Stimulated activated memory B cell treated with anti-CD40 and anti-IgM and Interleukin-4, amounts not matched to agents 10 μg/mL and 1 μg/mL and 100 μg/mL, for 72 hours (primary cell): ENCODE measurements around the gene STX11.

Experiments
- ATAC-seq: fragments of 150-1000 bp; cut with Tn5 transposase; 2 replicates; pipeline ENCODE4 v1.10.0; 2021
- H3K27ac Mint-ChIP-seq: one replicate; pipeline ENCODE4 v1.8.0; 2022; ENCODE audit warnings: mild to moderate bottlenecking, mixed read lengths
- H3K27me3 Mint-ChIP-seq: one replicate; pipeline ENCODE4 v1.8.0; 2022; ENCODE audit warnings: mixed read lengths
- H3K36me3 Mint-ChIP-seq: one replicate; pipeline ENCODE4 v1.8.0; 2022; ENCODE audit warnings: mixed read lengths
- H3K4me1 Mint-ChIP-seq: one replicate; pipeline ENCODE4 v1.8.0; 2022; ENCODE audit warnings: mixed read lengths
- H3K4me3 Mint-ChIP-seq: one replicate; pipeline ENCODE4 v1.8.0; 2022; ENCODE audit warnings: mild to moderate bottlenecking, moderate library complexity, mixed read lengths
- H3K9me3 Mint-ChIP-seq: one replicate; pipeline ENCODE4 v1.8.0; 2022; ENCODE audit warnings: mixed read lengths

Gene STX11

DNA sequence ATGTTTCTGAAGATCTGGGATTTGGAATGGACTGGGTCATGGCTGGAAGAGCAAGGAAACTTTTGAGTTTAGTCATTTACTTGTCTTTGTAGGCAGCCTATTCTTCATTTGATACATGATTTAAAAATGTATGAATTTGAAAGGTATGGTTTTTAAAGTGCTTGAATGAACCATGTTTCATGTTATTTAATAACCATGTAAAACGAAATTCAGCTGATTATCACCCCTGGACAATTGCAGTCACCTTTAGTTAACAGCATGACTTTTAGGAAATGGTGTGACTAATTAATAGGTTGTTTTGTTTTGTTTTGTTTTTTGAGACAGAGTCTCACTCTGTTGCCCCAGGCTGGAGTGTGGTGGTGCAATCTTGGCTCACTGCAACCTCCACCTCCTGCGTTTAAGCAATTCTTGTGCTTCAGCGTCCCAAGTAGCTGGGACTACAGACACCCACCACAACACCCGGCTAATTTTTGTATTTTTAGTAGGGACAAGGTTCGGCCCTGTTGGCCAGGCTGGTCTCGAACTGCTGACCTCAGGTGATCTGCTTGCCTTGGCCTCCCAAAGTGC is 2.1 kb downstream of the STX11 start:
- H3K27ac Mint-ChIP-seq: peak overlapping the region; percentile 93
- H3K36me3 Mint-ChIP-seq: peaks cover 18% of the 10 kb centered on the region
- H3K4me1 Mint-ChIP-seq: peaks cover 65% of the 10 kb centered on the region
- peak overlapping the region; percentile 87 for H3K4me3 Mint-ChIP-seq
- ATAC-seq: no peak
- H3K27me3 Mint-ChIP-seq: no peaks in the 10 kb centered on the region
- H3K9me3 Mint-ChIP-seq: no peaks in the 10 kb centered on the region

DNA sequence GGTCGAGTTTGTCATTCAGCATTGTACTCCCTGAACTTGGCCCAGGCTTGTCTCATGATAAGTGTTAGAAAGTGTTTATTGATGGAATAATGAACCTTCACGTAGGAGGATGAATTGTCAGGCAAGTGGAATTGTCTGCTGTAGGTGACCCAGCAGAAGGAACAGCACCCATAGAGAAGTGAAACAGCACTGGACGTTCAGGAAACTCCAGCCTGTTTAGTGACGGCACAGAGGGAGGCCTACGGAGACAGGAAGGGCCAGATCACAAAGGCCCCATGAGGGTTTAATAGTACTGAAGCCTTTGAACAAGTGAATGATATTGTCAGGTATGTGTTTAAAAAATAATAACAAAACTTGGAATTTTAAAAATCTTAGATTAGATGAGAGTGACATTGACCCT is 2.9 kb downstream of the STX11 start:
- Mint-ChIP-seq H3K9me3 (no peaks in the 10 kb centered on the region), H3K27me3 (no peaks in the 10 kb centered on the region), H3K27ac (peak overlapping the region; percentile 93), H3K4me3 (peak overlapping the region; percentile 42), H3K36me3 (peaks cover 25% of the 10 kb centered on the region), H3K4me1 (peaks cover 63% of the 10 kb centered on the region)
- no peak for ATAC-seq

DNA sequence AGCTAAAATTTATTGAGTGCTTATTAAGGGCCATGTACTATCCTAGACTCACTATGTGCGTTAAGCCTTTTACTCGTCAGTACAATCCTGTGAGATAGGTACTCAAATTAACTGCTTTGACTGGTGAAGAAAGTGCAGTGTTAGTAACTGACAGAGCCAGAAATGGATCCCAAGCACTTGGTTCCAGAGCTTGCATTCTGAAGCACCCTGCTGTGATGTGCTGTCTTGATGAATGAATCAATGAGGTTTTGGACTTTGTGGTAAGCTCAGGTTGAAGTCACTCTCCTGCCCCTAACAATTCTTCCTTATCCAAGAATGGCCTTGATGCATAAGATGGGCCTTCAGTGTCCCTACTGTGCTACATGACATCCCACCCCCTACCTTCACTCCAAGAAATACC is 3.7 kb downstream of the STX11 start:
- Mint-ChIP-seq H3K4me1 (peaks cover 68% of the 10 kb centered on the region), H3K9me3 (no peaks in the 10 kb centered on the region), H3K4me3 (no peak overlapping the region), H3K27me3 (no peaks in the 10 kb centered on the region), H3K36me3 (peaks cover 30% of the 10 kb centered on the region), H3K27ac (peak overlapping the region; percentile 93)
- no peak for ATAC-seq

DNA sequence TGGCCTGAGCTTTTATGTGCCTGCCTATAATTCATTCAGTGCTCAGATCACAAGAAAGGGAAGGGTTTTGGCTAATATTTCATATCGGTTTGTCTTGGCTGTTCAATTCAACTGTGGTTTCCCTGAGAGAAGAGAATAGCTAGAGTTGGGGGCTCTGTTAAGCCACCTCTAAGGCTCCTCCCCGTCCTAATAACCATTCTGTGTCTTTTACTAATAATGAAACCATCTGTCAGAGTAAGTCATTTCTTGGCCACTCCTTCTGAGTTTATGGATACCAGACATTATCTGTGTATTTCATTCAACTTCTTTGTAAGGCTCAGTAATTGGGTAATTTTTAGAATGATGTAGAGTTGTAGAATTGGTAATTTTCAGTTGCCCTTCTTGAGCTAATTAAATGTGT is 5.2 kb downstream of the STX11 start:
- Mint-ChIP-seq H3K36me3 (peaks cover 37% of the 10 kb centered on the region), H3K4me3 (no peak overlapping the region), H3K4me1 (peaks cover 67% of the 10 kb centered on the region), H3K27me3 (no peaks in the 10 kb centered on the region), H3K9me3 (no peaks in the 10 kb centered on the region), H3K27ac (no peak overlapping the region)
- ATAC-seq: no peak

DNA sequence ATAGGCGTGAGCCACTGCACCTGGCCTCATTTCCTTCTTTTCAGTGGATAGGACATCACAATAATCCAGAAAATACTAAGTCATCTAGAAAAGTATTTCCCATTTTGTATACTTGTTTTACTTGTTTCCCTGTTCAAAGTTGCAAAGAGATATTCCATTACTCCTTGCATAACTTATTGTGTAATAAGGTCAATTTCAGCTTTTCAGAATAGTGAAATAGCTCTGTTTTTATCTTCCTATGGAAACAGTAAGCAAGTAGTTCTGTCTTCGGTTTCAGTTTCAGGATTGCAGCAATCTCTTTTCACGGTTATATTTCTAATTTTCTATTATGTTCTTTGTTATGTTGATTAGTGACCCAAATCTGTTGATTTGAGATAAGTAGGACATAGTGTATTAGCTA is 6.0 kb downstream of the STX11 start:
- H3K4me3 Mint-ChIP-seq: no peak overlapping the region
- ATAC-seq: no peak
- peaks cover 37% of the 10 kb centered on the region for H3K36me3 Mint-ChIP-seq
- H3K27me3 Mint-ChIP-seq: no peaks in the 10 kb centered on the region
- H3K27ac Mint-ChIP-seq: peak overlapping the region; percentile 40
- H3K4me1 Mint-ChIP-seq: peaks cover 65% of the 10 kb centered on the region
- H3K9me3 Mint-ChIP-seq: no peaks in the 10 kb centered on the region

DNA sequence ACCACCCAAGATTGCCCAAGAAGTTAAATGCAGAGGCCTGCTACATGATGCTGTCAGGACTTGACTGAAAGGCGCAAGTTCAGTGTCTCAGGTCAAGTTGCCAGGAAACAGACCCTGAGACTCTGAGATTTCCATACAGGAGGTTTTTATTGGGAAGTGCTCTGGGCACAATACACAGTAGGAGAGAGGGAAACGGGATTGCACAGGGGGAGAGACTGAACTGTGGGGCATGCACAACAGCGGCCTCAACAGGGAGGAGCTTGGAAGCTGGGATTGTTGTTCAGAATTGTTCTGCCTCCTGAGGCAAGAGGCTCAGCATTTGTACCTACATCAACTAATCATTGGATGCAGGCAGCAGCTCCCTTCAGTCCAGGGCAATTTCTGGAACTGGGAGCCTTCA is 6.7 kb downstream of the STX11 start:
- no peaks in the 10 kb centered on the region for H3K9me3 Mint-ChIP-seq
- no peak for ATAC-seq
- no peak overlapping the region for H3K4me3 Mint-ChIP-seq
- peaks cover 64% of the 10 kb centered on the region for H3K4me1 Mint-ChIP-seq
- H3K27ac Mint-ChIP-seq: peak overlapping the region; percentile 40
- H3K27me3 Mint-ChIP-seq: no peaks in the 10 kb centered on the region
- peaks cover 42% of the 10 kb centered on the region for H3K36me3 Mint-ChIP-seq

DNA sequence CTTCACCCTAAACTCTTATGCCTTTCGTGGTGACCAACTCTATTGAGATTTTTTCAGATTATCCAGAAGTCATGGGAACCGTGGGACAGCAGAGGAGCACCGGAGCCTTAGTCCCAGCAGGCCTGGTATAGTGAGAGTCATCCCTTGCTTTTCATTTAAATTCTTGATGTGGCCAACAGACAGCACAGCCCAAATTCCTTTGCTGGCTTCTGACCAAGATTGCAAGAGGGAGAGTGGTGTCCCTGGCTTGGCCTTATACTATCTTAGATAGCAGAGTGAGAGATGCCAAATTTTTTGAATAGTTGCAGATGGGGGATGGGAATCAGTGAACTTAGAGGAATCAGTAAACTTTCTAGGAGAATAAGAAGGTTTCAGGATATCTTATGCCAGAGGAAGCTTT is 7.8 kb downstream of the STX11 start:
- peaks cover 46% of the 10 kb centered on the region for H3K36me3 Mint-ChIP-seq
- H3K4me3 Mint-ChIP-seq: no peak overlapping the region
- H3K9me3 Mint-ChIP-seq: no peaks in the 10 kb centered on the region
- no peak for ATAC-seq
- H3K27ac Mint-ChIP-seq: peak overlapping the region; percentile 40
- peaks cover 66% of the 10 kb centered on the region for H3K4me1 Mint-ChIP-seq
- H3K27me3 Mint-ChIP-seq: no peaks in the 10 kb centered on the region

DNA sequence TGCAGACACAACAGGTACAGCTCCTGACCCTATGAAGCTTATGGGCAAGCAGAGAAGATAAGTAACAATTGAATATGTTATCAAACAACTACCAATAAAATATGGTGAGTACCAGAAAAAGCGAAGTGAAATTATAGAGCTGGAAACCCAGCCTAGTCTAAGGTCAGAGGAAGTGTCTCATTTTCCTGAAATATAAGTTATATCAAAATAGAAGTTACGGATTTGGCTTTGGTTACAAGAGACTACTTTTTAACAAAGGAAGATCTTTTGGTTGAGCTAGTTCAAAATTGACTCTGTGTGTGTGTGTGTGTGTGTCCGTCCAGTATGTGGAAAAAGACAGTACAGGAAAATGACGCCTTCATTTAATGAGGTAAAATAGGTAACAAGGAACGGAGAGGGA is 8.9 kb downstream of the STX11 start:
- Mint-ChIP-seq H3K36me3 (peaks cover 39% of the 10 kb centered on the region), H3K27me3 (no peaks in the 10 kb centered on the region), H3K4me1 (peaks cover 57% of the 10 kb centered on the region), H3K9me3 (no peaks in the 10 kb centered on the region), H3K4me3 (no peak overlapping the region), H3K27ac (no peak overlapping the region)
- no peak for ATAC-seq

DNA sequence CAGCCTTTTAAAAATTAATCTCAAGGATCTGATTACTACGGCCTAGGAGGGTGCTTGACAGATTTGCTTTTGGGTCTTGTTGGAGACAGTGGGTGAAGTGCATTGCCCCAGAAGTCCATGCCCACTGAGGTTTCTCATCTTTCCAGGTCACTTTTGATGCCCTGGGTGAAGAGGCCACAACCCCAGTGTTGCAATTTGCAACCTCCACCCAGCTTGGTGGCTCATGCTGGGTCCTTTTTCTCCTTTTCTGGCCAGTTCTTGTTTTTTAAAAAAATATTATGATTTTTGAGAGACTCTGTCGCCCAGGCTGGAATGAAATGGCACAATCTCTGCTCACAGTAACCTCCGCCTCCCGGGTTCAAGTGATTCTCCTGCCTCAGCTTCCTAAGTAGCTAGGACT is 9.4 kb downstream of the STX11 start:
- Mint-ChIP-seq H3K36me3 (peaks cover 39% of the 10 kb centered on the region), H3K9me3 (no peaks in the 10 kb centered on the region), H3K27ac (no peak overlapping the region), H3K4me3 (no peak overlapping the region), H3K4me1 (peaks cover 53% of the 10 kb centered on the region), H3K27me3 (no peaks in the 10 kb centered on the region)
- ATAC-seq: no peak

DNA sequence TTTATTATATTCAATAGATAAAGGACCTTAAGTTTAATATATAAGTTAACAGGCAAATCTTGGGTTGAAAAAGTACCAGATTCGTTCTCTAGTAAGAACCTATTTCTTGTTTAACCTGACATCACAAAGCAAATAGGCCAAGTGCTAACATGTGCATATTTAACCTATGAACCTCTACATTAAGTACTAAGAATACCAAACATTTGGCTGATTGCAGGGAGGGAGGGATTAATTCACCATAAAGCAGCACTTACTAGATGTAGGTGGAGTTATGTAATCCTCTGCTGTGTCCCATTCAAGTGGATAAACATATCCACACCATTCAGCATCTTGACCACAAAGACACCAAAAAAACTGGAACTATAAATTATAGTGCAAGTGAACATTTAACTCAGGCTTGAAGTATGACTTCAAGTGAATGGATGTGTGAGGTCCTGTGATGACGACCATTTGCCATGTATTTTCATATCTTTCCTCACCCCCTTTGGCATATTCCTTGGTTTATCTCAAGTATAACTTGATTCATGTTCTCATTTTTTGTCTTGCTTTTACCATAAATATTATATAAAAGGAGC is 10.2 kb downstream of the STX11 start:
- H3K9me3 Mint-ChIP-seq: no peaks in the 10 kb centered on the region
- H3K4me1 Mint-ChIP-seq: peaks cover 49% of the 10 kb centered on the region
- H3K4me3 Mint-ChIP-seq: no peak overlapping the region
- H3K36me3 Mint-ChIP-seq: peaks cover 39% of the 10 kb centered on the region
- H3K27me3 Mint-ChIP-seq: no peaks in the 10 kb centered on the region
- H3K27ac Mint-ChIP-seq: no peak overlapping the region
- ATAC-seq: no peak

DNA sequence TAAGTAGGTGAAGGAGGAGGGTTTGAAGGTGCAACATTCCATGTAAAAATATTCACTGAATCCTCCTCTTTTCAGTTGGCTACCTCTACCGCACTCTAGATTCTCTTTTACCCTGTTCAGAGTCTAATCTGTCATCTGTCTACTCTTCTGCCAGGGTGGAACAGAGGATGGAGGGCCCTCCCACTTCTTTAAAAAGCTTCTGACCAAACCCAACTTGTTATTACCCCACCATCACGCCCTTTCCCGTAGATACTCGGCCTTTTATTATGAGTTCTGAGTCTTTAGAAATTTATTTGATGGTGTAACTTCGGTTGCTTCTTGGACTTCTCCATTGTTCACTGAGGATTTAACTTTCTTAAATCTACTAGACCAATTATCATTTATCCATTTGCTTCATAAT is 11.7 kb downstream of the STX11 start:
- Mint-ChIP-seq H3K4me3 (no peak overlapping the region), H3K36me3 (peaks cover 40% of the 10 kb centered on the region), H3K4me1 (peaks cover 35% of the 10 kb centered on the region), H3K27me3 (no peaks in the 10 kb centered on the region), H3K27ac (peak overlapping the region; percentile 70), H3K9me3 (no peaks in the 10 kb centered on the region)
- no peak for ATAC-seq

DNA sequence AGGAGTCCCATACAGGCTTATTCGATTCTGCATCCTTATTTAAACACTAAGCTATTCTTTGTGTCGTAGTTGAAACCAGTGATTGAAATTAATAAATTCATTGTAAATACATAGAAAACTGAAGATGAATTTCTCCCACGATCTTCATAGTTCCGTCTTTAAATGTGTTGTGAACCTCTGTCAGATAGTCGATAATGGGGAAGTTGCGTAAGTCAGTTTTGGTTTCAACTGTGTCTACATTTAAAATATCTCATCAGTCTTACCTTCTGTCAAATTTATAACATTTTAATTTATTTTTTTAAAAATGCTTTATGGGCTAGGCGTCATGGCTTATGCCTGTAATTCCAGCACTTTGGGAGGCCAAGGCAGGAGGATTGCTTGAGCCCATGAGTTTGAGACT is 12.7 kb downstream of the STX11 start:
- no peaks in the 10 kb centered on the region for H3K9me3 Mint-ChIP-seq
- peak; percentile 68 for ATAC-seq
- H3K27ac Mint-ChIP-seq: peak overlapping the region; percentile 70
- peaks cover 30% of the 10 kb centered on the region for H3K4me1 Mint-ChIP-seq
- H3K4me3 Mint-ChIP-seq: peak overlapping the region; percentile 14
- H3K36me3 Mint-ChIP-seq: peaks cover 32% of the 10 kb centered on the region
- H3K27me3 Mint-ChIP-seq: no peaks in the 10 kb centered on the region

DNA sequence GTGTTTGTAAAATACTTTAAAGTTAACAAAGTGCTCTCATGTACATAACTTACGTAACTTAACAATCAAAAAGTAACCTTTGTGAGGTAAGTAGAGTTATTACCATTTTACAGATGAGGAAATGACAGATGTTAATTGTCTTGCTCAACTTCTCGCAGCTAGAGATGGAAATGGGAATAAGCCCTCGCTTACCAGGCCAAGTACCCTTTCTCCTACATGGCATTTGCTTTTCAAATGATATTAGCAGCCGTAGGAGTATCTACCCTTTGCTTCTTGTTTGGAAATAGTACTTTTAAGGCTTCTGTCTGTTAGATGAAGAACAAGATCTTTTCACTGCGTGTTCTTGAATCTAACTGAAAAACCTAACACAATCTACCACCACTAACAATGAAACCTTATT is 15.5 kb downstream of the STX11 start:
- no peaks in the 10 kb centered on the region for H3K9me3 Mint-ChIP-seq
- H3K27ac Mint-ChIP-seq: no peak overlapping the region
- H3K4me1 Mint-ChIP-seq: peaks cover 24% of the 10 kb centered on the region
- H3K27me3 Mint-ChIP-seq: no peaks in the 10 kb centered on the region
- ATAC-seq: no peak
- H3K36me3 Mint-ChIP-seq: peaks cover 43% of the 10 kb centered on the region
- H3K4me3 Mint-ChIP-seq: no peak overlapping the region

DNA sequence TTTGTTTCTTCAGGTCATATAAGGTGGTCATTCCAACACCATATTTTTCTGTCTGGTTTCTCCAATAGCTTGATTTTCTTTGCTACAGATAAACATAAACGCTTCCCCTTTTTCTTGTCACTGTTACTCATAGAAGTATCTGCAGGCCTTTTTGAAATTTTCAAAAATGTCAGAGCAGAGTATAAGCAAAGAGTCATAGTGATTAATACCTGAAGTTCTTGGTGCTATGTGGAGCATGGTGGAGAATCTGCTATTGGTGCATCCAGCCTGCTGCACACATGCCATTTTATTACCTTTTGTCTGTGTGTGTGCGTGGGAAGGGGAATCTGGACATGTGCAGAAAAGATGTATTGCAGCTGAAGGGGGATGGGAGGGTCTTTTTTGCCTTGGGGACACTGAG is 19.7 kb downstream of the STX11 start:
- peaks cover 64% of the 10 kb centered on the region for H3K36me3 Mint-ChIP-seq
- no peaks in the 10 kb centered on the region for H3K27me3 Mint-ChIP-seq
- H3K9me3 Mint-ChIP-seq: no peaks in the 10 kb centered on the region
- ATAC-seq: no peak
- H3K27ac Mint-ChIP-seq: no peak overlapping the region
- H3K4me1 Mint-ChIP-seq: peaks cover 11% of the 10 kb centered on the region
- H3K4me3 Mint-ChIP-seq: no peak overlapping the region

DNA sequence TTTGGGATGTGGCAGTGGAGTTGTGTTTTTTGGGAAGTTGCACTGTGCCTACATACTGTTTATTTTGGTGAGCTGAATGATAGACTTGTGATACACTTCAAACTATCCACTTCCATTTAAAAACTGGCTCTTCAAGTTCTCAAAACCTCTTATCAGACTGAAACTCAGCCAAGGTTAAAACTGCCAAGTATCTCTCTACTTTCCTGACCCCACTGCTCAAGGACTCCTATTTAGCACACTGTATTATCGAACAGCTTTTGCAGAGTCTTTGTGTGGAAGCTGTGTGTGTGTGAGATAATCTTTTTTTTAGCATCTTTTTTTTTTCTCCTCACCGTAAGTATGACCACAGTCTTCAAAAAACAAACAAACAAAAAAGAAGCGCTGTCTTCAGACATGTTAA is 21.1 kb downstream of the STX11 start:
- no peak overlapping the region for H3K4me3 Mint-ChIP-seq
- H3K36me3 Mint-ChIP-seq: peaks cover 76% of the 10 kb centered on the region
- H3K27ac Mint-ChIP-seq: no peak overlapping the region
- no peak for ATAC-seq
- no peaks in the 10 kb centered on the region for H3K9me3 Mint-ChIP-seq
- H3K4me1 Mint-ChIP-seq: peaks cover 11% of the 10 kb centered on the region
- no peaks in the 10 kb centered on the region for H3K27me3 Mint-ChIP-seq

DNA sequence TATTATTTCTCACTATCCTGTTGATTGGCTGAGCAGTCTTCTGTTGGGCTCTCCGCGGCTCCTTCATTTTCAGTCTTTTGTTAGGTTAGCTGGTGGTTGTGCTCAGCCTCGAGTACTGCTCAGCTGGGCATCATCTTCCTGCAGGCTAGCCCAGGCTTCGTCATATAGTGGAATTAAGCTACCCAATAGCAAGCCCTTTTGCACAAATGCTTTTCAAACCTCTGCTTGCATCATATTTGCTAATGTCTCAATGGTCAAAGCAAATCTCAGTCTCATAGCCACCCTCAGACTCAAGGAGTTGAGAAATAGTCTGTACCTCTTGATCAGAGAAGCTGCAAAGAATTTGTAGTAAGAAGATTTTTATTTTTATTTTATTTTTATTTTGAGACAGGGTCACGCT is 23.7 kb downstream of the STX11 start:
- peaks cover 16% of the 10 kb centered on the region for H3K4me1 Mint-ChIP-seq
- H3K4me3 Mint-ChIP-seq: no peak overlapping the region
- ATAC-seq: no peak
- H3K27me3 Mint-ChIP-seq: no peaks in the 10 kb centered on the region
- peaks cover 70% of the 10 kb centered on the region for H3K36me3 Mint-ChIP-seq
- no peaks in the 10 kb centered on the region for H3K9me3 Mint-ChIP-seq
- H3K27ac Mint-ChIP-seq: peak overlapping the region; percentile 29
